WTC11 (cell line): ENCODE data around the gene ELAPOR2. TPM values are rescaled to one million over a fixed set of nuclear protein-coding genes. Genes with fewer than 3 reads are reported as not detected.

Experiments
- ATAC-seq: fragments of 200-7000 bp; cut with Tn5 transposase; 2 replicates; pipeline ENCODE4 v1.10.0; 2021; ENCODE audit warnings: mild to moderate bottlenecking, moderate library complexity
- CTCF ChIA-PET: fragments of 300-600 bp; sonication (Branson Sonifier 250); formaldehyde crosslinking; loops from one replicate; lab custom pipeline; 2021; ENCODE audit warnings: antibody characterized with exemption; lab: Charles Lee
- POLR2A ChIA-PET: fragments of 350-600 bp; sonication (Branson Sonifier 250); formaldehyde crosslinking; loops from one replicate; lab custom pipeline; 2021; ENCODE audit warnings: antibody characterized with exemption; lab: Charles Lee
- DNase-seq: peaks from one replicate; pipeline ENCODE4 v3.0.0; 2021; ENCODE audit warnings: low spot score
- H3K27ac Mint-ChIP-seq: 2 replicates; pipeline ENCODE4 v1.8.0; 2021; ENCODE audit warnings: mixed read lengths
- H3K27me3 Mint-ChIP-seq: 2 replicates; pipeline ENCODE4 v1.8.0; 2021; ENCODE audit warnings: low read depth, mild to moderate bottlenecking, moderate library complexity, mixed read lengths
- H3K36me3 Mint-ChIP-seq: 2 replicates; pipeline ENCODE4 v1.8.0; 2021; ENCODE audit warnings: mixed read lengths
- H3K4me1 Mint-ChIP-seq: 2 replicates; pipeline ENCODE4 v1.8.0; 2022; ENCODE audit warnings: mixed read lengths
- H3K4me3 Mint-ChIP-seq: 2 replicates; pipeline ENCODE4 v1.8.0; 2021; ENCODE audit warnings: mild to moderate bottlenecking, moderate library complexity, mixed read lengths
- H3K9me3 Mint-ChIP-seq: 2 replicates; pipeline ENCODE4 v1.8.0; 2021; ENCODE audit warnings: mixed read lengths
- AFF4 ChIP-seq: sonication (generic); formaldehyde crosslinking; IDR thresholded peaks from 2 replicates; pipeline ENCODE4 v1.8.1; 2023; ENCODE audit warnings: mild to moderate bottlenecking, missing genetic modification reagents, borderline replicate concordance
- ARID4B ChIP-seq: sonication (generic); formaldehyde crosslinking; IDR thresholded peaks from 2 replicates; pipeline ENCODE4 v1.8.0; 2023; ENCODE audit warnings: missing genetic modification reagents, mild to moderate bottlenecking, borderline replicate concordance
- ATF2 ChIP-seq: sonication (generic); formaldehyde crosslinking; IDR thresholded peaks from 2 replicates; pipeline ENCODE4 v1.8.1; 2022; ENCODE audit warnings: low read depth, missing genetic modification reagents, borderline replicate concordance
- FOXJ3 ChIP-seq: sonication (generic); formaldehyde crosslinking; IDR thresholded peaks from 2 replicates; pipeline ENCODE4 v1.9.0; 2021; ENCODE audit warnings: missing genetic modification reagents, mild to moderate bottlenecking, borderline replicate concordance
- FOXK1 ChIP-seq: sonication (generic); formaldehyde crosslinking; IDR thresholded peaks from 2 replicates; pipeline ENCODE4 v1.8.0; 2022; ENCODE audit warnings: mild to moderate bottlenecking, moderate library complexity, missing genetic modification reagents
- FOXP1 ChIP-seq: sonication (generic); formaldehyde crosslinking; IDR thresholded peaks from 2 replicates; pipeline ENCODE4 v1.8.0; 2022; ENCODE audit warnings: missing genetic modification reagents, mild to moderate bottlenecking, moderate library complexity, borderline replicate concordance
- IRF1 ChIP-seq: sonication (generic); formaldehyde crosslinking; IDR thresholded peaks from 2 replicates; pipeline ENCODE4 v1.8.0; 2023; ENCODE audit warnings: missing genetic modification reagents
- JAZF1 ChIP-seq: fragments of 250-450 bp; sonication (Bioruptor Pico); IDR thresholded peaks from 2 replicates; pipeline ENCODE4 v1.9.0; 2021; ENCODE audit warnings: moderate library complexity, mild to moderate bottlenecking, inconsistent platforms
- MYBL2 ChIP-seq: sonication (generic); formaldehyde crosslinking; IDR thresholded peaks from 2 replicates; pipeline ENCODE4 v1.8.1; 2023; ENCODE audit warnings: mild to moderate bottlenecking, moderate library complexity, missing genetic modification reagents
- NFYB ChIP-seq: sonication (generic); formaldehyde crosslinking; conservative IDR thresholded peaks from 2 replicates; pipeline ENCODE4 v1.8.0; 2022; ENCODE audit warnings: low read depth, missing genetic modification reagents
- PRRX2 ChIP-seq: fragments of 250-450 bp; sonication (Bioruptor Pico); IDR thresholded peaks from 2 replicates; pipeline ENCODE4 v1.8.0; 2021; ENCODE audit warnings: mild to moderate bottlenecking
- TCF7 ChIP-seq: sonication (generic); formaldehyde crosslinking; IDR thresholded peaks from 2 replicates; pipeline ENCODE4 v1.8.0; 2022; ENCODE audit warnings: mild to moderate bottlenecking, low read depth, missing genetic modification reagents, moderate library complexity
- ZMAT4 ChIP-seq: fragments of 250-450 bp; sonication (Bioruptor Pico); IDR thresholded peaks from 2 replicates; pipeline ENCODE4 v1.9.0; 2021; ENCODE audit warnings: mild to moderate bottlenecking
- ZNF263 ChIP-seq: sonication (generic); formaldehyde crosslinking; IDR thresholded peaks from 2 replicates; pipeline ENCODE4 v1.8.1; 2022; ENCODE audit warnings: low read depth, mild to moderate bottlenecking, moderate library complexity, missing genetic modification reagents
- total RNA-seq: library from RNA; stranded (reverse); gene quantifications from 3 replicates; pipeline ENCODE4 v1.2.3, GENCODE V29; 2021
- TF ChIP-seq, protein P1 (sequence below): sonication (generic); formaldehyde crosslinking; IDR thresholded peaks from 2 replicates; pipeline ENCODE4 v1.8.1; 2023; ENCODE audit warnings: mild to moderate bottlenecking, missing genetic modification reagents, moderate library complexity
- TF ChIP-seq, protein P2 (sequence below): sonication (generic); formaldehyde crosslinking; IDR thresholded peaks from 2 replicates; pipeline ENCODE4 v1.8.1; 2022; ENCODE audit warnings: mild to moderate bottlenecking, missing genetic modification reagents, moderate library complexity, borderline replicate concordance

ELAPOR2 gene
- total RNA-seq, 1 experiment from 2014 or later: 38.7 TPM

- TF ChIP-seq ATF2: no peak
- TF ChIP-seq ZNF263 (CRISPR knock-in tag): no peak
Observed at GRCh38 chr7:87107949-87108776, 48.7 kb upstream of the ELAPOR2 start (continued).

- TF ChIP-seq AFF4 (CRISPR knock-in tag) (no peak), IRF1 (no peak)
- TF ChIP-seq, protein P1, sequence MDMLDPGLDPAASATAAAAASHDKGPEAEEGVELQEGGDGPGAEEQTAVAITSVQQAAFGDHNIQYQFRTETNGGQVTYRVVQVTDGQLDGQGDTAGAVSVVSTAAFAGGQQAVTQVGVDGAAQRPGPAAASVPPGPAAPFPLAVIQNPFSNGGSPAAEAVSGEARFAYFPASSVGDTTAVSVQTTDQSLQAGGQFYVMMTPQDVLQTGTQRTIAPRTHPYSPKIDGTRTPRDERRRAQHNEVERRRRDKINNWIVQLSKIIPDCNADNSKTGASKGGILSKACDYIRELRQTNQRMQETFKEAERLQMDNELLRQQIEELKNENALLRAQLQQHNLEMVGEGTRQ: no peak
- ChIA-PET CTCF (no interaction called here), POLR2A (no interaction called here)
- peaks cover 4% of the 10 kb centered on the region for H3K36me3 Mint-ChIP-seq
- H3K27me3 Mint-ChIP-seq: no peaks in the 10 kb centered on the region
- no peaks in the 10 kb centered on the region for H3K4me1 Mint-ChIP-seq
- DNase-seq (no peak), ATAC-seq (no peak)
- peaks cover 13% of the 10 kb centered on the region for H3K9me3 Mint-ChIP-seq
- H3K4me3 Mint-ChIP-seq: no peak overlapping the region
- no peak overlapping the region for H3K27ac Mint-ChIP-seq
Observed at GRCh38 chr7:87106974-87107612, 47.6 kb upstream of the ELAPOR2 start.

DNA sequence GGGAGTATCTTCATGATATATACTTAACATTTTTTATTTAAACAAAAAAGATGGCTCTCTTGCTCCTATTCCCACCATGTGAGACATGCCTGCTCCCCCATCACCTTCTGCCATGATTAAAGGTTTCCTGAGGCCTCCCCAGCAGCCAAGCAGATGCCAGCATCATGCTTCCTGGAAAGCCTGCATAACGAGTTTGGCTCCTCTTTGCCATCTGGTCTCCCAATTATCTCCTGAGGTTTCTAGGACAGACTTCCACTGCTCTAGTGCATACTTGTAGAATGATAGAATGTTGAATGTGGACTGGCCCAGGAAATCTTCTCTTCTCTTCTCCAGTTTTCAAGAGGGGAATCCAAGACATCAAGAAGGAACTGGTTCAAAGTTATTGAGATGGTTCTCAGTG, 45.9 kb upstream of the ELAPOR2 start:
- Mint-ChIP-seq H3K36me3 (peaks cover 4% of the 10 kb centered on the region), H3K4me3 (no peak overlapping the region), H3K9me3 (peaks cover 13% of the 10 kb centered on the region), H3K27ac (no peak overlapping the region), H3K27me3 (no peaks in the 10 kb centered on the region), H3K4me1 (no peaks in the 10 kb centered on the region)
- TF ChIP-seq FOXK1 (CRISPR knock-in tag) (no peak), JAZF1 (CRISPR knock-in tag) (no peak), ZMAT4 (no peak), FOXJ3 (CRISPR knock-in tag) (no peak), FOXP1 (CRISPR knock-in tag) (no peak), ARID4B (CRISPR knock-in tag) (no peak), PRRX2 (CRISPR knock-in tag) (no peak), TCF7 (CRISPR knock-in tag) (no peak), ZNF263 (CRISPR knock-in tag) (no peak), NFYB (CRISPR knock-in tag) (no peak), MYBL2 (CRISPR knock-in tag) (no peak)
- TF ChIP-seq, protein P2, sequence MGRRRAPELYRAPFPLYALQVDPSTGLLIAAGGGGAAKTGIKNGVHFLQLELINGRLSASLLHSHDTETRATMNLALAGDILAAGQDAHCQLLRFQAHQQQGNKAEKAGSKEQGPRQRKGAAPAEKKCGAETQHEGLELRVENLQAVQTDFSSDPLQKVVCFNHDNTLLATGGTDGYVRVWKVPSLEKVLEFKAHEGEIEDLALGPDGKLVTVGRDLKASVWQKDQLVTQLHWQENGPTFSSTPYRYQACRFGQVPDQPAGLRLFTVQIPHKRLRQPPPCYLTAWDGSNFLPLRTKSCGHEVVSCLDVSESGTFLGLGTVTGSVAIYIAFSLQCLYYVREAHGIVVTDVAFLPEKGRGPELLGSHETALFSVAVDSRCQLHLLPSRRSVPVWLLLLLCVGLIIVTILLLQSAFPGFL (CRISPR knock-in tag): no peak
- DNase-seq (no peak), ATAC-seq (no peak)
- ChIA-PET CTCF (no interaction called here), POLR2A (no interaction called here)
